Lower leg skin (tissue), 4 donors: ENCODE data around the gene MTA1. TPM values are rescaled to one million over a fixed set of nuclear protein-coding genes. Genes with fewer than 3 reads are reported as not detected.

Experiments used
- DNase-seq, 2 donors: peaks; one replicate each; pipeline ENCODE4 v3.0.0-alpha.2; 2019; ENCODE audit warnings: low spot score in 2 of 2
- H3K4me3 ChIP-seq: fragments of 200-600 bp; sonication (generic); 2 replicates; pipeline ENCODE4 v1.5.1; 2017; ENCODE audit warnings: mild to moderate bottlenecking, low read depth; ENCODE audit not compliant: poor library complexity, severe bottlenecking
- CTCF ChIP-seq, 3 donors: fragments of 450-650 bp; IDR thresholded peaks; one replicate each; pipeline ENCODE4 v1.5.1; 2016; ENCODE audit warnings: antibody characterized with exemption in 3 of 3, mild to moderate bottlenecking in 3 of 3, moderate library complexity in 2 of 3
- POLR2A ChIP-seq, 2 donors: fragments of 450-650 bp; IDR thresholded peaks; one replicate each; pipeline ENCODE4 v1.6.1; 2016 to 2017; ENCODE audit warnings: antibody characterized with exemption in 2 of 2, mild to moderate bottlenecking in 1 of 2, moderate library complexity in 1 of 2
- WGBS, 2 donors: methylation state at CpG; one replicate each; pipeline ENCODE4 v1.1.5; 2018; 5-methylcytosine and 5-hydroxymethylcytosine counted together
- intact Hi-C: fragments of 100-400 bp; cut with DNase I; formaldehyde crosslinking; loops from one replicate; pipeline ENCODE4 v1.15.0; 2023; ENCODE audit warnings: low total_unique reads
- total RNA-seq, 4 donors: library from RNA; depleted of rRNA; stranded (reverse); fragments of >200 nt; gene quantifications; one replicate each; pipeline ENCODE4 v1.1.0, GENCODE V29; 2016

Gene MTA1
- total RNA-seq, 4 donors from 2014 or later = 39.3 to 56.7 (median 46.4) TPM

- no peak for TF ChIP-seq POLR2A (IDR thresholded peaks at IDR 0.05)
- TF ChIP-seq CTCF (IDR thresholded peaks at IDR 0.05) = no peak
- DNase-seq = no peak
- 90 to 93% methylated on average over 22 of the region's 22 CpGs for WGBS, 2 donors
- intact Hi-C loops = no loop called here
- H3K4me3 ChIP-seq = no peak overlapping the region
Measured at GRCh38 chr14:105450123-105450505, 30.5 kb downstream of the MTA1 start.

- TF ChIP-seq POLR2A (IDR thresholded peaks at IDR 0.05) (no peak), CTCF (IDR thresholded peaks at IDR 0.05) (no peak)
- H3K4me3 ChIP-seq = no peak overlapping the region
- 85 to 93% methylated on average over 22 to 26 of the region's 29 CpGs for WGBS, 2 donors
- intact Hi-C loops = no loop called here
- DNase-seq = no peak
Measured at GRCh38 chr14:105450864-105451720, 31.5 kb downstream of the MTA1 start.

- TF ChIP-seq POLR2A (IDR thresholded peaks at IDR 0.05) (no peak), CTCF (IDR thresholded peaks at IDR 0.05) (no peak)
- H3K4me3 ChIP-seq = no peak overlapping the region
- 89% methylated on average over 14 of the region's 14 CpGs for WGBS, 2 donors
- intact Hi-C loops = no loop called here
- no peak for DNase-seq
Measured at GRCh38 chr14:105452963-105453362, 33.3 kb downstream of the MTA1 start.

GRCh38 chr14:105453847-105454246 is 34.2 kb downstream of the MTA1 start:
- 92% methylated on average over 14 of the region's 14 CpGs for WGBS, 2 donors
- DNase-seq = no peak
- TF ChIP-seq CTCF (IDR thresholded peaks at IDR 0.05) (no peak), POLR2A (IDR thresholded peaks at IDR 0.05) (no peak)
- intact Hi-C loops = no loop called here
- H3K4me3 ChIP-seq = no peak overlapping the region

- H3K4me3 ChIP-seq = no peak overlapping the region
- WGBS, 2 donors = 85 to 89% methylated on average over 14 to 22 of the region's 22 CpGs
- intact Hi-C loops = no loop called here
- no peak for DNase-seq
- TF ChIP-seq POLR2A (IDR thresholded peaks at IDR 0.05) (no peak), CTCF (IDR thresholded peaks at IDR 0.05) (no peak)
Measured at GRCh38 chr14:105455086-105455640, 35.5 kb downstream of the MTA1 start.
